ENCODE results near the gene PSAP.

DNA sequence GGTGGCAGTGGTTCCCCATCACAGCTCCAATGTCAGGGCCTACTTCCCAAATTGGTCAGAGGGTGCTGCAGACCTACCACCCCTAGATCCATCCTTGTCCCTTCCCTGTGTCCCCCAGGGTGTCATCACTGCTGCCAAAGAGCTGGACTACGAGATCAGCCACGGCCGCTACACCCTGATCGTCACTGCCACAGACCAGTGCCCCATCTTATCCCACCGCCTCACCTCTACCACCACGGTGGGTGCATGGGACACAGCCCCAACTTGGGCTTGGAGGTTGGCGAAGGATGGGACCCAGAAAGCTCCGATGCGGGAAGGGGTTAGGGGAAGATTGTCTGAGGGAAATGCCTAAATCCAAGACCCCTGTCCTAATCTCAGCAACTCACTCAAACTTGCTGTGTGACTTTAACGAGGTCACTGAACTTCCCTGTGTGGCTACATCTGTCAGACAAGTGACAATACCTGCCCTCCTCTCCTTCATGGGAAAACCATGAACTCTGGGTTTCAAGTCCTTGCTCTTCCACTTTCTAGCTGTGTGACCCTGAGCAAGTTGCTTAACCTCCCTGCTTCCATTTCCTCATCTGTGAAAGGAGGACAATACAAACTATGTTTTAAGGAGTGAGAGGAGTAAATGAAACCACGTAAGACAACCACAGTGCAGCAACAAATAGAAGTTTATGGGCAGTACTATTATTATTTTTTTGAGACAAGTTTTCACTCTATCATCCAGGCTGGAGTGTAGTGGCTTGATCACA lies 72.8 kb downstream of the PSAP start:
- TF ChIP-seq CTCF (conservative IDR thresholded peaks at IDR 0.05; ENCODE audit: low read depth, low read length) (no peak), EZH2 (IDR thresholded peaks at IDR 0.05; ENCODE audit: borderline replicate concordance, low read depth, low read length, poor library complexity, severe bottlenecking) (no peak)
